NCI-H1694 (cell line): ENCODE data around the gene CRYGS.
"Not testable (repeated sequence)": the region's sequence is repeated elsewhere in the genome, so short reads cannot be mapped to it uniquely, and the experiment has no call there.

Source experiments
- DNase-seq: peaks from one replicate; lab custom pipeline; 2025; lab: John Stamatoyannopoulos, UW

The CRYGS gene

DNA sequence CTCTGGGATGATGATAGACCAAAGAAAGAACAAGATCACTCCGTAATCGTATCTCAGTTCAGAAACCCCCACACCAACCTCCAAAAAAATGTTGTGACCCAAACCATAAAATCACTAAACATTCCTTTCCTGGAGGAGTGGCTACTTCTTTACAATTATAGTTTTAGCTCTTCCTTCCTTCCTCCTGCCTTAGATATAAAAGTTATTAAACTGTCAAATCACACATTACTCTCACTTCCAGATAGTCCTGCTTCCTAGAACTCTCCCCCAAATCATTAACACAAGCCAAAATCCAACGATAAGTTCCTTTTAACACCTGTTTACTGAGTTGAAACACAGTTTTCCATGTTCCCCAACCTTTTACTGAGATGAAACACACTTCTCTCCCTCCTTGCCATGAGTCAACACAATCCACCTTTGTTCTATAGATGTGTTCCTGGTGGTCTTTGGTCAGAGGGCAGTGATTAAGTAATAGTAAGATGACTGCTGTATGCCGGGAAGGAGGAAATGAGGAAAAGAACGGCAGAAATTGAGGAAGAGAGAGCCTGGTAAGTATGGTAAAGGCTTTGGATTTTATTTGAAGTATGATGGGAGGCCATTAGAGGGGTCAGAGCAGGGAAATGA lies 8.3 kb upstream of the CRYGS start:
- no peak for DNase-seq

- no peak for DNase-seq
Measured at GRCh38 chr3:186551387-186551786, 7.2 kb upstream of the CRYGS start.

- DNase-seq, result no peak
Measured at GRCh38 chr3:186549497-186549896, 5.3 kb upstream of the CRYGS start.

GRCh38 chr3:186540835-186541226 lies 3.3 kb downstream of the CRYGS start:
- DNase-seq, result no peak

DNA sequence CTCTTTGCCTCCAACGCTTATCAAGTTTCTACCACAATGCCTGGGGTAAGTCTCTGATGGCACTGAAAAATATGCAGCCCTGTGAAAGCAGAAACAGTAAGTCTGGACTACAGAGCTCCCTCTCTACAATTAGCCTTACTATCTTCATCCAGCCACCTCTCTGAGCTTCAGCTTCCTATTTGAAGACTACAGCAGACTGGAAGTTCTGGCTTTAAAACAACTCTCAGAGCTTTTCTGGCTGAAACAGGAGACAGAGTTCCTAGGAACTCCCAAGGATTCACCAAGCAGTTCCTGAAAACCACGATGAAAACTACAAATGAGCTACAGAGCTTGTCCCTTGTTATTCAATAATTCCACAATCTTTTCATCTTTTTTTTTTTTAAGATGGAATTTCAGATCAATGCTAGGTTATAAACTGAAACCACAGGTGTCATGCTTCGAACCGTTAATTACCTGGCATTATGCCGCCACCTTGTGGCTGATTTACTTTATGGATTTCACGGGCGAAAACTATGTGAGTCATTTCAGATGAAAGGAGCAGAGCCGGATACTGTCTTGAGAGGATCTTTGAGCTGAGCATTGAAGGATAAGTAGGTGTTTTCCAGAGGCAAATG lies 3.9 kb downstream of the CRYGS start:
- peak; percentile 80 for DNase-seq

DNA sequence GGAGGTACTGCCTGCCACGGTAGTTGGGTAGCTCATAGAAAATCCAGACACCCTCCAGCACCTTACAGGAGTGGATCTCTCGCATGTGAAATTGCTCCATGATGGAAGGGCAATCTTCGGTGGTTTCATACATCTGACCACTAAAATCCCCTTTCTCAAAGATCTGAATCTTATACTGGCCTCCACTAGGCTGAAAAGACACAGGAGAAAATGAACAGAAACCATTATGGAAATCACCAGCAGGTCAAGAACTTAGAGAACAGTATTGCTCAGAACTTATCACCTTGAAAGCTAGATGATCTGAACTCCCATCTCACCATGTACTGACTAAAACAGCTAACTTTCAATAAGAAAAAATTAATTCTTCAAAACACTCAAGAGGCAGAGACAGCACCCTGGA lies 5.4 kb downstream of the CRYGS start:
- DNase-seq, result no peak

GRCh38 chr3:186536883-186537844 lies 7.0 kb downstream of the CRYGS start:
- no peak for DNase-seq

GRCh38 chr3:186534113-186534669 lies 10.0 kb downstream of the CRYGS start:
- no peak for DNase-seq

- no peak for DNase-seq
Measured at GRCh38 chr3:186532598-186533072, 11.5 kb downstream of the CRYGS start.

- not testable (repeated sequence) for DNase-seq
Measured at GRCh38 chr3:186531694-186532093, 12.5 kb downstream of the CRYGS start.

GRCh38 chr3:186530415-186530814 lies 13.8 kb downstream of the CRYGS start:
- DNase-seq, result no peak

- peak; percentile 96 for DNase-seq
Measured at GRCh38 chr3:186529201-186529999, 14.8 kb downstream of the CRYGS start.

- DNase-seq, result peak; percentile 88
Measured at GRCh38 chr3:186526256-186526606, 17.9 kb downstream of the CRYGS start.

- DNase-seq, result no peak
Measured at GRCh38 chr3:186525369-186526255, 18.6 kb downstream of the CRYGS start.

DNA sequence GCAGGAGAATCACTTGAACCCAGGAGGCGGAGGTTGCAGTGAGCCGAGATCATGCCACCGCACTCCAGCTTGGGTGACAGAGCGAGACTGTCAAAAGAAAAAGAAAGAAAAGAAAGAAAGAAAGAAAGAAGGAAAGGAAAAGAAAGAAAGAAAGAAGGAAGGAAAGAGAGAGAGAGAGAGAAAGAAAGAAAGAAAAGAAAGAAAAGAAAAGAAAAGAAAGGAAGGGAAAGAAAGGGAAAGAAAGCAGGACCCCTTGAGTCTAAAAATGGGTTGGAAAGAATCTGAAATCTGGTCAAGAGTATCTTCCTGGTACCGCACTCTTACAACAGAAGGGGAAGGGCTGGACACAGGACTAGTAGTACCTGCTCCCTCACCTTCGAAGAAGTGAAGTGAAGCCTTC lies 19.6 kb downstream of the CRYGS start:
- DNase-seq, result no peak

- no peak for DNase-seq
Measured at GRCh38 chr3:186523434-186523833, 20.7 kb downstream of the CRYGS start.

- DNase-seq, result no peak
Measured at GRCh38 chr3:186523022-186523421, 21.2 kb downstream of the CRYGS start.

DNA sequence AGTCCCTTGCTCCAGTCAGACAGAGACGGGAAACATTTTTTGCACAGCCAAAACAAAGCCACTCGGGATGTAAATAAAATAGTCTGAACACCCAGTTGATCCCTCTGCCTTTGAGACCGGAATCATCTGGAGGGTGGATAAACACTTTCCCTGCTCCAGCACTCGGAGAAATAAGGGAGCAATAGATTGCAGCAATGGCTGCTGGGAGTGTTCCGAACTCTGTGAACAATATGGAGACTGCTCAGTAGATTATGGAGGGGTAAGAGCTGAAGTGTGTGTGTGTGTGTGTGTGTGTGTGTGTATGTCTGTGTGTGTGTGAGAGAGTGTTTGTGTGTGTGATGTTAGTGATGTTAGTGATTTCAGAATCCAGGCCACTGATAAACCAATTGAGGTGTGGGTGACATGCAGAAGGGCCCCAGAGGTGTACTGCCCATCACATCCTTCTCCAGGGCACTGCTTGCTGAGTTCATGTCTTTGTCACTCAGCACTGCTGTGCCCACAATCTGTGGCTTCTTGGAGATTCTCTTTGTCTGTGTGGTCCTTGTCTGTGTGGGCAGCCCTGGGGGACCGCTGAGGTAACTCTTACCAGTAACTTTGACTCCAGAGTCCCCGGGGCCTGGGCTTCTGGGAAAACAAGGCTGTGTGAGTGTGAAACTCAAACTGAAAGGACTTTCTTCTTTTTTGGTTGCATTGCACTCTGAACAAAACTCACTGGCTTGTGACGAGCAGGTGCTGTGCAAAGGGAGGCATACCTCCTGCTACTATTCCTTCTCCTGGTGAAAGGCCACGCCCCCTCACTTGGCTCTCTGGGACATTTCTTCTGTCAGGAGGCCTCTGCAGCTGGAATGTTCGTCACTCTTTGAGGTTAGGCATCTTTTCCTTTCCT lies 23.0 kb downstream of the CRYGS start:
- no peak for DNase-seq

DNA sequence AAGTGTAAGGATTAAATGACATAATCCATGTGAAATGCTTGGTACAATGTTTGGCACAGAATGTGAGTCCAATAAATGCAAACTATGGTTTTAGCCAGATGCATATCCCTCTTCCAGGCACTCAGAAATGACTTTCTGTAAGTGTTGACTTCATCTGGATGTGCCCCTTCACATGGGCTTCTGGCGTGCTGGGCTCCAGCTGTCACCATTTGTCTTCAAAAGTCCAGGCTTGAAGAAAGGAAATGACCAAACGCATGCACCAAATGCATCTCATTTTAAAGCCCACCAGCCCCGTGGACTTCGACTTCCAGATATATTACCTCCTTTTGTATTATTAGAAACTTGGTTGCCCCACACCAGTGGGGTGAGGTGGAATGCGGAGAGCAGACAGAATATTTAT lies 23.7 kb downstream of the CRYGS start:
- DNase-seq, result no peak
